ENCODE results near the gene MYL5.
"Not testable (repeated sequence)": the region's sequence is repeated elsewhere in the genome, so short reads cannot be mapped to it uniquely, and the experiment has no call there.

The MYL5 gene

GRCh38 chr4:636628-637159 lies 37.6 kb upstream of the MYL5 start:
- DNase-seq, result no peak

GRCh38 chr4:637536-638280 lies 36.6 kb upstream of the MYL5 start:
- no peak for DNase-seq

- DNase-seq, result not testable (repeated sequence)
These were observed 32.0 kb upstream of the MYL5 start for GRCh38 chr4:642366-642765.

- no peak for DNase-seq
These were observed 27.9 kb upstream of the MYL5 start for GRCh38 chr4:646460-646859.

- no peak for DNase-seq
These were observed 26.9 kb upstream of the MYL5 start for GRCh38 chr4:647481-647880.

GRCh38 chr4:648579-649292 lies 25.6 kb upstream of the MYL5 start:
- no peak for DNase-seq

- no peak for DNase-seq
These were observed 25.1 kb upstream of the MYL5 start for GRCh38 chr4:649293-649625.

- no peak for DNase-seq
These were observed 24.5 kb upstream of the MYL5 start for GRCh38 chr4:649751-650310.

- no peak for DNase-seq
These were observed 23.9 kb upstream of the MYL5 start for GRCh38 chr4:650461-650860.

- no peak for DNase-seq
These were observed 23.1 kb upstream of the MYL5 start for GRCh38 chr4:650951-651883.

GRCh38 chr4:651884-652642 lies 22.3 kb upstream of the MYL5 start:
- DNase-seq, result no peak

- no peak for DNase-seq
These were observed 21.1 kb upstream of the MYL5 start for GRCh38 chr4:653080-653821.

GRCh38 chr4:653831-654502 lies 20.4 kb upstream of the MYL5 start:
- no peak for DNase-seq

GRCh38 chr4:654503-654845 lies 19.9 kb upstream of the MYL5 start:
- DNase-seq, result no peak

- DNase-seq, result no peak
These were observed 19.4 kb upstream of the MYL5 start for GRCh38 chr4:654871-655463.

GRCh38 chr4:655464-656151 lies 18.7 kb upstream of the MYL5 start:
- no peak for DNase-seq

GRCh38 chr4:656436-657337 lies 17.7 kb upstream of the MYL5 start:
- DNase-seq, result no peak

GRCh38 chr4:657338-657833 lies 17.0 kb upstream of the MYL5 start:
- no peak for DNase-seq

Data from activated effector memory CD4-positive, alpha-beta T cell treated with Interleukin-2 at 50 U/mL for 16 hours (primary cell).